IMR-90 (cell line): ENCODE results near the gene ADGRG6. TPM values are rescaled to one million over a fixed set of nuclear protein-coding genes. Genes with fewer than 3 reads are reported as not detected.

ENCODE experiments used
- ATAC-seq: fragments of 200-7000 bp; cut with Tn5 transposase; 2 replicates; pipeline ENCODE4 v1.9.1; 2020; ENCODE audit warnings: low read depth, mild to moderate bottlenecking, moderate library complexity
- BruUV-seq: library from RNA; stranded (reverse); fragments of 400-500 nt; replicated peaks from 2 replicates; lab custom pipeline; 2021; lab: Mats Ljungman, UMichigan
- CTCF ChIA-PET: fragments of 300-600 bp; formaldehyde crosslinking; extraction: SDS; loops from one replicate; lab custom pipeline; 2021; ENCODE audit warnings: antibody characterized with exemption; lab: Yijun Ruan, JAX
- POLR2A ChIA-PET: fragments of 300-600 bp; sonication (Branson Sonifier 250); formaldehyde crosslinking; loops from one replicate; lab custom pipeline; 2022; ENCODE audit warnings: antibody characterized with exemption; ENCODE audit not compliant: unreplicated experiment; lab: Charles Lee
- DNase-seq: peaks from one replicate; pipeline ENCODE4 v3.0.0; 2013
- H2AFZ ChIP-seq: replicated peaks from 2 replicates; pipeline ENCODE3; 2013; ENCODE audit warnings: low read length, mild to moderate bottlenecking; ENCODE audit not compliant: poor library complexity
- H2AK5ac ChIP-seq: 2 replicates; pipeline ENCODE4 v1.6.1; 2013; ENCODE audit warnings: low read depth, low read length, inconsistent platforms
- H2AK9ac ChIP-seq: replicated peaks from 2 replicates; pipeline ENCODE3; 2013; ENCODE audit warnings: mild to moderate bottlenecking, low read depth, low read length, moderate library complexity; ENCODE audit not compliant: poor library complexity
- H2BK120ac ChIP-seq: 2 replicates; pipeline ENCODE4 v1.6.1; 2013; ENCODE audit warnings: low read depth, low read length, inconsistent platforms
- H2BK15ac ChIP-seq: 3 replicates; pipeline ENCODE4 v1.6.1; 2013; ENCODE audit warnings: low read depth, low read length, inconsistent platforms
- H2BK20ac ChIP-seq: 2 replicates; pipeline ENCODE4 v1.6.1; 2013; ENCODE audit warnings: low read depth, mild to moderate bottlenecking, inconsistent platforms, low read length, moderate library complexity
- H2BK5ac ChIP-seq: 2 replicates; pipeline ENCODE4 v1.6.1; 2013; ENCODE audit warnings: mild to moderate bottlenecking, low read depth, low read length, inconsistent platforms; ENCODE audit not compliant: poor library complexity, severe bottlenecking
- H3K14ac ChIP-seq: replicated peaks from 2 replicates; pipeline ENCODE4 v1.6.1; 2013; ENCODE audit warnings: low read depth, low read length, inconsistent platforms
- H3K18ac ChIP-seq: 2 replicates; pipeline ENCODE4 v1.6.1; 2013; ENCODE audit warnings: low read depth, low read length, control low read depth
- H3K23ac ChIP-seq: 2 replicates; pipeline ENCODE4 v1.6.1; 2013; ENCODE audit warnings: low read depth, low read length, inconsistent platforms
- H3K27ac ChIP-seq: 2 replicates; pipeline ENCODE4 v1.5.1; 2013; ENCODE audit warnings: mild to moderate bottlenecking, control low read depth, low read length; ENCODE audit not compliant: insufficient read depth
- H3K27me3 ChIP-seq: 2 replicates; pipeline ENCODE4 v1.6.1; 2013; ENCODE audit warnings: low read length; ENCODE audit not compliant: control insufficient read depth, insufficient read depth
- H3K36me3 ChIP-seq: 2 replicates; pipeline ENCODE4 v1.6.1; 2013; ENCODE audit warnings: low read length, mixed read lengths; ENCODE audit not compliant: control insufficient read depth, insufficient read depth
- H3K4ac ChIP-seq: 2 replicates; pipeline ENCODE4 v1.6.1; 2013; ENCODE audit warnings: low read depth, low read length, inconsistent platforms
- H3K4me1 ChIP-seq: 2 replicates; pipeline ENCODE4 v1.6.1; 2013; ENCODE audit warnings: low read length, mixed read lengths; ENCODE audit not compliant: control insufficient read depth, insufficient read depth
- H3K4me2 ChIP-seq: 2 replicates; pipeline ENCODE4 v1.6.1; 2013; ENCODE audit warnings: low read depth, mild to moderate bottlenecking, control low read depth, low read length, moderate library complexity
- H3K4me3 ChIP-seq: 2 replicates; pipeline ENCODE4 v1.5.1; 2013; ENCODE audit warnings: low read depth, mild to moderate bottlenecking, control low read depth, low read length, moderate library complexity; ENCODE audit not compliant: insufficient read depth
- H3K56ac ChIP-seq: 2 replicates; pipeline ENCODE4 v1.6.1; 2013; ENCODE audit warnings: low read length, inconsistent platforms; ENCODE audit not compliant: insufficient read depth; ENCODE audit errors: extremely low read depth
- H3K79me1 ChIP-seq, 2 experiments: 2 replicates each; pipeline ENCODE4 v1.6.1; 2013; ENCODE audit warnings: low read length in 2 of 2, inconsistent platforms in 1 of 2, low read depth in 1 of 2
- H3K9ac ChIP-seq: 2 replicates; pipeline ENCODE4 v1.6.1; 2013; ENCODE audit warnings: low read depth, low read length, control low read depth
- H3K9me1 ChIP-seq: 2 replicates; pipeline ENCODE4 v1.6.1; 2013; ENCODE audit warnings: low read length, inconsistent platforms; ENCODE audit not compliant: insufficient read depth
- H3K9me3 ChIP-seq: 2 replicates; pipeline ENCODE4 v1.6.1; 2013; ENCODE audit warnings: low read length; ENCODE audit not compliant: control insufficient read depth, insufficient read depth
- H4K20me1 ChIP-seq: 2 replicates; pipeline ENCODE4 v1.6.1; 2013; ENCODE audit warnings: low read length, inconsistent platforms; ENCODE audit not compliant: insufficient read depth
- H4K5ac ChIP-seq: 2 replicates; pipeline ENCODE4 v1.6.1; 2013; ENCODE audit warnings: mild to moderate bottlenecking, low read depth, low read length, control low read depth
- H4K8ac ChIP-seq, 2 experiments: 2 replicates each; pipeline ENCODE4 v1.6.1; 2013; ENCODE audit warnings: low read depth in 2 of 2, low read length in 2 of 2, control low read depth in 1 of 2, inconsistent platforms in 1 of 2
- H4K91ac ChIP-seq: 2 replicates; pipeline ENCODE4 v1.6.1; 2013; ENCODE audit warnings: low read depth, low read length, inconsistent platforms; ENCODE audit not compliant: insufficient read depth
- CEBPB ChIP-seq: IDR thresholded peaks from 2 replicates; pipeline ENCODE4 v1.6.1; 2012; ENCODE audit warnings: low read depth, low read length, improper control_type of control experiment
- CTCF ChIP-seq: conservative IDR thresholded peaks from 2 replicates; pipeline ENCODE4 v1.5.1; 2012; ENCODE audit warnings: mild to moderate bottlenecking, low read depth, low read length, improper control_type of control experiment
- WGBS, 2 experiments: methylation state at CpG; one replicate each; pipeline versions ENCODE4 v1.1.5 to v1.1.7; 2013; ENCODE audit warnings: missing lambda C conversion rate in 2 of 2; ENCODE audit not compliant: insufficient read length in 1 of 2; ENCODE audit errors: extremely low coverage in 2 of 2; 5-methylcytosine and 5-hydroxymethylcytosine counted together
- dilution Hi-C: fragments of 300-500 bp; cut with HindIII; formaldehyde crosslinking; loops from one replicate; pipeline ENCODE4 v1.14.3; 2018; ENCODE audit warnings: low sequenced_read_pairs; ENCODE audit not compliant: unreplicated experiment
- in situ Hi-C: fragments of 300-500 bp; cut with MboI; formaldehyde crosslinking; loops from 3 replicates; pipeline ENCODE4 v1.14.3; 2019; ENCODE audit warnings: low sequenced_read_pairs, inconsistent platforms, mixed read lengths
- intact Hi-C: fragments of 100-400 bp; cut with micrococcal nuclease; formaldehyde crosslinking; loops from 2 replicates; pipeline ENCODE4 v1.10.0; 2022
- polyA plus RNA-seq, 3 experiments: library from polyadenylated mRNA; depleted of rRNA; stranded (reverse); fragments of >200 nt; gene quantifications; 2 replicates each; pipeline ENCODE4 v1.2.3, GENCODE V29; 2012; ENCODE audit warnings: low replicate concordance in 1 of 3
- total RNA-seq: library from RNA; depleted of rRNA; stranded (reverse); fragments of >200 nt; gene quantifications from 2 replicates; pipeline ENCODE4 v1.2.3, GENCODE V29; 2012

ADGRG6 gene
- total and polyA plus RNA-seq, 2 of the 4 experiments (the other 2 are of a cell fraction), result 10.0 to 20.3 TPM

DNA sequence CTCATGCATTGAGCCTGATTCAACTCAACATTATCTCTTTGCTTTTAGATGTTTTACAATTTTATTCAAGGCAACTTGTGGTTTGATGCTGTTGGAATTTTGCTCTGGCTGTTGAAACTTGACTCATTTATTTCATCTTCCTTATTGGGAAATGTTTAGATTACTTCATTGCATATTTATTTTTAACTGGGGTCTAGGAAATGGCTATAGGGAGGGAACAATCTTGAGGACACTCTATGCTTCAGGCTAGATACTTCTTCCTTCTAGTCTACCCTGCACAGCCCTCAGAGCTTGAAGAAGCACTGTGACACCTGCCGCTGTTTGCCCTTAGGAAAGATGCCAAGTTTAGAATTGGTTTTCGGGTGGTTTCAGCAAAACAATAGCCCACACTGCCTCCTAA lies 183.4 kb downstream of the ADGRG6 start:
- Histone ChIP-seq H3K9ac (no peak overlapping the region), H3K36me3 (no peaks in the 10 kb centered on the region), H3K56ac (peak overlapping the region; percentile 35; the same call in 1 of the 2 replicates), H4K91ac (peak overlapping the region; percentile 75), H3K4me1 (peaks cover 7% of the 10 kb centered on the region), H3K18ac (peak overlapping the region; percentile 73), H3K9me3 (no peaks in the 10 kb centered on the region), H2AK5ac (0 out of 2 replicates have a peak overlapping the region, but pooled peaks have one; percentile 23), H2AK9ac (no peak overlapping the region), H3K23ac (peak overlapping the region; percentile 12; the same call in 1 of the 2 replicates), H3K4me2 (peak overlapping the region; percentile 55), H3K27me3 (no peaks in the 10 kb centered on the region), H2BK120ac (peak overlapping the region; percentile 93), H2AFZ (peak overlapping the region; percentile 76), H4K20me1 (no peaks in the 10 kb centered on the region), H3K27ac (peak overlapping the region; percentile 88), H4K8ac (peak overlapping the region; percentile 59 to 60; a peak in 3 of 4 replicates), H3K4ac (peak overlapping the region; percentile 88), H2BK5ac (peak overlapping the region; percentile 64), H2BK15ac (peak overlapping the region; percentile 55; the same call in 1 of the 3 replicates), H4K5ac (peak overlapping the region; percentile 56; the same call in 1 of the 2 replicates), H2BK20ac (peak overlapping the region; percentile 91), H3K14ac (peak overlapping the region; percentile 87), H3K4me3 (no peak overlapping the region), H3K79me1 (no peaks in the 10 kb centered on the region), H3K9me1 (peaks cover 5% of the 10 kb centered on the region; the same call in 1 of the 2 replicates)
- BruUV-seq, result no TSS peak
- in situ Hi-C loops, result no loop called here
- ChIA-PET POLR2A (no interaction called here), CTCF (no interaction called here)
- ATAC-seq, result peak; percentile 92
- peak; percentile 76 for DNase-seq
- intact Hi-C loops, result no loop called here
- TF ChIP-seq CTCF (no peak), CEBPB (peak; percentile 86)
- WGBS, 2 experiments, result no CpG with 5 or more reads among the region's 2 CpGs
- dilution Hi-C loops, result no loop called here
